GM12872 (cell line): ENCODE results near the gene TIGD7.

Experiments
- CTCF ChIP-seq: IDR thresholded peaks from 3 replicates; pipeline ENCODE4 v1.5.1; 2011; ENCODE audit warnings: low read depth, mild to moderate bottlenecking, low read length, moderate library complexity; ENCODE audit not compliant: insufficient read depth

Gene TIGD7

GRCh38 chr16:3327514-3327913 lies 22.3 kb upstream of the TIGD7 start:
- no peak for TF ChIP-seq CTCF

GRCh38 chr16:3321816-3322215 lies 16.6 kb upstream of the TIGD7 start:
- TF ChIP-seq CTCF: no peak

- no peak for TF ChIP-seq CTCF
Observed at GRCh38 chr16:3317315-3317999, 12.2 kb upstream of the TIGD7 start.

GRCh38 chr16:3311496-3311895 lies 6.3 kb upstream of the TIGD7 start:
- no peak for TF ChIP-seq CTCF

GRCh38 chr16:3306078-3306477 lies 848 bp upstream of the TIGD7 start:
- TF ChIP-seq CTCF: no peak

- TF ChIP-seq CTCF: no peak
Observed at GRCh38 chr16:3304370-3304769, 860 bp downstream of the TIGD7 start.

- no peak for TF ChIP-seq CTCF
Observed at GRCh38 chr16:3295783-3296182, 9.4 kb downstream of the TIGD7 start.
